WI38 (cell line): Measurements from ENCODE around the gene MALRD1.

Experiments used
- H3K4me3 ChIP-seq: 2 replicates; pipeline ENCODE4 v1.5.1; 2011; ENCODE audit warnings: low read depth, mild to moderate bottlenecking, control low read depth, low read length
- TF ChIP-seq, protein P1 (sequence below): IDR thresholded peaks from 2 replicates; pipeline ENCODE4 v1.5.1; 2012; ENCODE audit warnings: low read depth, mild to moderate bottlenecking, control low read depth, low read length

Gene MALRD1

DNA sequence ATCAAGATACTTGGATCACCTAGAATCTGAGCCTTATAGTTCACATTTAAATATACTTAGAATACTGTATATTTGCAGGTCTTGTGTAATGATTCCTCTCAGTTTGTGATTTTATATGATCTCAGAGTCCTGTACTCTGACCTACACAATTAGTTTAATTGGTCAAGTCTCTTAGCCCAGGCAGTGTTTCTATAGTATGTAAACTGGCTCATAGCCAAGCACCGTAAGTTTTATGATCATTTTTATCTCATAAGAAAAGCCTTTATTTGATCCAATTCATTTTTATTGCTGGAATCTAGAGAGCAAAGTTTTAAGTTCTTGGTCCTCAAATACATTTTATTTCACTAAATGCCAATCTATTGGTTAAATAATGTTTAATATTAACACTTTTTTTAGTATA, 242.2 kb downstream of the MALRD1 start:
- TF ChIP-seq, protein P1, sequence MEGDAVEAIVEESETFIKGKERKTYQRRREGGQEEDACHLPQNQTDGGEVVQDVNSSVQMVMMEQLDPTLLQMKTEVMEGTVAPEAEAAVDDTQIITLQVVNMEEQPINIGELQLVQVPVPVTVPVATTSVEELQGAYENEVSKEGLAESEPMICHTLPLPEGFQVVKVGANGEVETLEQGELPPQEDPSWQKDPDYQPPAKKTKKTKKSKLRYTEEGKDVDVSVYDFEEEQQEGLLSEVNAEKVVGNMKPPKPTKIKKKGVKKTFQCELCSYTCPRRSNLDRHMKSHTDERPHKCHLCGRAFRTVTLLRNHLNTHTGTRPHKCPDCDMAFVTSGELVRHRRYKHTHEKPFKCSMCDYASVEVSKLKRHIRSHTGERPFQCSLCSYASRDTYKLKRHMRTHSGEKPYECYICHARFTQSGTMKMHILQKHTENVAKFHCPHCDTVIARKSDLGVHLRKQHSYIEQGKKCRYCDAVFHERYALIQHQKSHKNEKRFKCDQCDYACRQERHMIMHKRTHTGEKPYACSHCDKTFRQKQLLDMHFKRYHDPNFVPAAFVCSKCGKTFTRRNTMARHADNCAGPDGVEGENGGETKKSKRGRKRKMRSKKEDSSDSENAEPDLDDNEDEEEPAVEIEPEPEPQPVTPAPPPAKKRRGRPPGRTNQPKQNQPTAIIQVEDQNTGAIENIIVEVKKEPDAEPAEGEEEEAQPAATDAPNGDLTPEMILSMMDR: no peak
- no peak overlapping the region for H3K4me3 ChIP-seq

DNA sequence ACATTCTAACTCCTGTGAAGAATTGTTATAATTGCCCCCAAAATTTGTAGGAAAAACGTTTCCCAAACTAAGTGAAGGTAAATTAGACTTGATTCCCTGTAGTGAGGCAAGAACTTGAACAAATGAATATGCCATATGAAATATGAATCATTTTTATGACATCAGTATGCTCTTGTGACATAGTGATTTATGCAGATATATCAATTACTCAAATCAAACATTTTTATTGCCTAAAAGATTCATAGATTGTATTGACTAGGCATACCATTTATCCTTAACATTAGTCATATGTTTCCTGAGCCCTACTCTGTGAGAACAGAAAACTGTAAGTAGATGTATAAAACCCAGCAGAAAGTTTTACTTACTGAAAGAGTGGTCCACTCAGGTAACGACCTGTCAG, 245.6 kb downstream of the MALRD1 start:
- TF ChIP-seq, protein P1: no peak
- no peak overlapping the region for H3K4me3 ChIP-seq

DNA sequence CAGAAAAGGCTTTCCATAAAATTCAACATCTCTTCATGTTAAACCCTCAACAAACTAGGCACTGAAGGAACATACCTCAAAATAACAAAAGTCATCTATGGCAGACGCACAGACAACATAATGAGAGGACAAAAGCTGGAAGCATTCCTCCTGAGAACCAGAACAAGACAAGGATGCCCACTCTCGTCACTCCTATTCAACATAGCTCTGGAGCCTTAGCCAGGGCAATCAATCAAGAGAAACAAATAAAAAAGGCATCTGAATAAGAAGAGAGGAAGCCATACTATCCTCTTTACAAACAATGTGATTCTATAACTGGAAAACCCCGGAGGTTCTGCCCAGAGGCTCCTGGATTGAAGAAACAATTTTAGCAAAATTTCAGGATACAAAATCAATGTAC, 251.0 kb downstream of the MALRD1 start:
- no peak overlapping the region for H3K4me3 ChIP-seq
- TF ChIP-seq, protein P1: no peak

DNA sequence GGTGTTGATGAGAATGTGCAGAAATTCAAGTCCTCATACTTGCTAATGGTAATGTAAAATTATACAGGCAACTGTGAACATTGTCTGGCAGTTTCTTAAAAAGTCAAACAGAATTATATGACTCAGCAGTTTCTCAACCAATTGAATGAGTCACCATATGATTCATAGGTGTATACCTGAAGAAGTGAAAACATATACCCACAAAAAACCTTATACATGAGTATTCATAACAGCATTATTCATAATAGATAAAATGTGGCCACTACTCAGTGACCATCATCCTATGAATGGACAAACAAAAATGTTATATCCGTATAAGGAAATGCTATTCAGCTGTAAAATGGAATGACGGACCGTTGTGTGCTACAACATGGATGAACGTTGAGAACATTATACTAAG, 253.5 kb downstream of the MALRD1 start:
- TF ChIP-seq, protein P1: no peak
- H3K4me3 ChIP-seq: no peak overlapping the region

DNA sequence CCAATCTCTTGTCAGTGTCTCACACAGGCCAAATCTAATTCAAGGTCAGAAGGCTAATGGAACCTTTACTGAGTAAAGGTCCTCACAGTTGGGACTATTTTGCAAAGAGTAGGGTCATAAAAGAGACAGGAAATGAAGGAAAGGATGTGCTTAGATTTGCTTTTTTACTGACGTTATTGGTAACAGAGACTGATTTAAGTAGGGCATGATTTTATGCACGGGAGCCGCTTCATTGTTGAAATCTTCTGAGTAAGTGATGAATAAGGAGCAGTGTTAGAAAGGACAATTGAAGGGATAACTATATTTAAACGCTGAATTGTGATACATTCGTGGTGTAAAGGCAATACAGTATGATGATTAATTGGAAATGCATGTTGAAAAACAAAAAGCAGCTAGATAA, 261.5 kb downstream of the MALRD1 start:
- TF ChIP-seq, protein P1: no peak
- no peak overlapping the region for H3K4me3 ChIP-seq

DNA sequence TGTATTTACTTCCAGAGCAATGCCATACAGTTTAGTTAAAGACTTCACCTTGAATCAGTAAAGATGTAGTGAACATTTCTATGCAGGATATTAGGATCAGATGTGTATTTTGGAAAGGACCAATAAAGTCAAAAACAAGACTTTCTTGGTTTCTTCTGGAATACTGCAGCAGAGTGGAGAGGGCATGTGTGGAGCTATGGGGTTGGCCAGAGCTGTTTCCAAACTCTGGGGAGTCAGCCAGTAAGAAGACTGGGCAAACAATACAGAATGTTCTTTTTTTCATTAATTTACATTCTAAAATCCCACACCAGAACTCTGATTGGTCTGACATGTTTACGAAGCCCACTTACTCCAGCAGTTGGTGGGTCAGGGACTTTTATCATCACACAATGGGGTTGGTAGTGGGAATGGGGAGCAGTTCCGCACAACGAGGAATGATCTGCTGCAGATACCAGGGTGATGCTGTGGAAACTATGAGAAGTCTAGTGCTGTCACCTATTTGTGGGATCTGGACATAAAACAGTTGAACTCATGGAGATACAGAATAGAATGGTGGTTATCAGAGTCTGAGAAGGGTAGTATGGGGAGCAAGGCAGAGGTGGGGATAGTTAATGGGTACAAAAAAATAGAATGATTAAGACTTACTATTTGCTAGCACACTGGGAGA, 267.7 kb downstream of the MALRD1 start:
- TF ChIP-seq, protein P1: no peak
- H3K4me3 ChIP-seq: no peak overlapping the region

DNA sequence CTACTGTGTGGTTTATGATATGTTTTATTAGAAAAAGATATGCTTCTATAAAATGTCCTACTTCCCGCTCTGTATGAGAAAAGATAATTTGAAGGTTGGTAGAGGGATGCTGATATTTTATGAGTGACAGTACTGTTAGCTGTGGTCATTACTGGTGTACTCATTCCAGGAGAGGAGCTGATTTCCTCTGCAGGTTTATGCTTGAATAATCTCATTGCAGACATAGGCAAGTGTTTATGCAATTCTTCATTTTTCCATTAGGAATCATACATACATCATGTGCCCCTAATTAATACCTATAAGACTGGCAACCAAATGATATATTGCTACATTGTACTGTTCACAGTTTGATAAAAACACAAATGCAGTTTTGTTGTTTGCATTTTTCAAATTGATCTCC, 269.4 kb downstream of the MALRD1 start:
- TF ChIP-seq, protein P1: no peak
- H3K4me3 ChIP-seq: no peak overlapping the region
